HUES6 (cell line): ENCODE results near the gene DOCK10.

ENCODE experiments used
- H3K27ac ChIP-seq: 2 replicates; pipeline ENCODE4 v1.7.0; 2013; ENCODE audit warnings: low read depth, mild to moderate bottlenecking, low read length, inconsistent platforms
- H3K27me3 ChIP-seq: 2 replicates; pipeline ENCODE4 v1.6.1; 2013; ENCODE audit warnings: low read length; ENCODE audit not compliant: control insufficient read depth, insufficient read depth
- H3K36me3 ChIP-seq: 2 replicates; pipeline ENCODE4 v1.6.1; 2013; ENCODE audit warnings: low read length; ENCODE audit not compliant: control insufficient read depth, insufficient read depth
- H3K4me1 ChIP-seq: 2 replicates; pipeline ENCODE4 v1.6.1; 2013; ENCODE audit warnings: low read length; ENCODE audit not compliant: control insufficient read depth, insufficient read depth
- H3K4me3 ChIP-seq: 2 replicates; pipeline ENCODE4 v1.5.1; 2013; ENCODE audit warnings: low read depth, low read length
- H3K9ac ChIP-seq: one replicate; pipeline ENCODE4 v1.6.1; 2013; ENCODE audit warnings: mild to moderate bottlenecking, low read length
- H3K9me3 ChIP-seq: 2 replicates; pipeline ENCODE4 v1.6.1; 2013; ENCODE audit warnings: low read depth, low read length; ENCODE audit not compliant: control insufficient read depth, insufficient read depth

DOCK10 gene

DNA sequence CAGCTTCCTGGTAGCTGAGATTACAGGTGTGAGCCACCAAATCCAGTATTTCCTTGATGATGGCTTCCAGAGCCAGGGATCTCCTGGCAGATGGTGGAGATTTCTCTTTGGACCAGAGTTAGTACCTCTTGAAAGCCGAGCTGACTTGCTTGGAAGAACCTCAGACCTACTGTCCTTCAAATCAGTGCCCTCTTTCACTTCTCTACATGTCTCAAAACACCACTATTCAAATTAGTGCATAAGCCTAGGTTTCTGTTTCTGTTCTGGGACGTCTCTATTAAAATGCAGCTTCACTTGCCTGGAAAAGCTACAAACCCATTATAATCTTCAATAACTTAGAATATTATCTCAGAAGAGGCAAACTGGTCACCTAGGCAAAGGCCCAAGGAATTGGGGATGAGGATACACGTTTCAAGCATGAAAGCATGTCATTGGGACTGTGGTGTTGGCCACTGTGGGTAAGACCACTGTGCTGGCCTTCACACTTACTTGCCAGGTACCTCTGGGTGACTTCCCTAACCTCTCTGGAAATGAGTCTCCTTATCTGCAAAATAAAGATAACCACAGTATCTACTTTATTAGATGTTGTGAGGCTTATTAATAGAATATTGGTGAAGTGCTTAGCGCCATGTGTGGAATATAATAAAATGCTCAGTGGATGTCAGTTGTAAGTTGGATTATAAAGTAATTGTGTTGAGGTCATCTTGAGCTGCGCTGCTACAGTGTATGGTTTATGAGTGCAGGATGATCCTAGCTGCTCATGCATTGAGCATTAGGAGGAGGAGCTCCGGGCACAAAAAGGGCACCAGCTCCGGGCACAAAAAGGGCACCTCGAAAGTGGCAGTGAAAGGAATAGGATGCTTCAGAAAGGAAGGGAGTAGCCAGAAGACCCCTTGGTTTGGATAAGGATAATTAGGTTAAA, 84.5 kb downstream of the DOCK10 start:
- Histone ChIP-seq H3K36me3 (no peaks in the 10 kb centered on the region), H3K9me3 (no peaks in the 10 kb centered on the region), H3K27ac (no peak overlapping the region), H3K4me3 (no peak overlapping the region), H3K9ac (no peak overlapping the region), H3K4me1 (no peaks in the 10 kb centered on the region), H3K27me3 (no peaks in the 10 kb centered on the region)

DNA sequence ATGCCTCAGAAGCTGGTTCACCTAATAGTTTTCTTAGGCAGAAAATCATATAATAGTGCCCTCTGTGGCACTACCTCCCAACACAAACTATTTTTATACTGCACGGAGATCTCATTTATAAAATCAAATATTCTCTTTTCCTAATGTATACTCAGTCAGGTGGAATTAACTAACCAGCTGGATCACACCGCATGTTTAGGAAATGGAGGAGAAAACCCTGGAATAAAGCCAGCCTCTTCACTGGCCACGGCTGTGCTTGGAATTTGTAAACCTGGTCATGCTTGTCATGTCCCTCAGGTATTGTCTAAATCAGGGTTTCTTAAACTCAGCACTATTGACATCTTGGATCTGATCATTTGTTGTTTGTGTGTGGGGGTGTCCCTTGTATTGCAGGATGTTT, 85.6 kb downstream of the DOCK10 start:
- Histone ChIP-seq H3K27ac (no peak overlapping the region), H3K4me1 (no peaks in the 10 kb centered on the region), H3K4me3 (no peak overlapping the region), H3K36me3 (no peaks in the 10 kb centered on the region), H3K9me3 (no peaks in the 10 kb centered on the region), H3K27me3 (no peaks in the 10 kb centered on the region), H3K9ac (no peak overlapping the region)

DNA sequence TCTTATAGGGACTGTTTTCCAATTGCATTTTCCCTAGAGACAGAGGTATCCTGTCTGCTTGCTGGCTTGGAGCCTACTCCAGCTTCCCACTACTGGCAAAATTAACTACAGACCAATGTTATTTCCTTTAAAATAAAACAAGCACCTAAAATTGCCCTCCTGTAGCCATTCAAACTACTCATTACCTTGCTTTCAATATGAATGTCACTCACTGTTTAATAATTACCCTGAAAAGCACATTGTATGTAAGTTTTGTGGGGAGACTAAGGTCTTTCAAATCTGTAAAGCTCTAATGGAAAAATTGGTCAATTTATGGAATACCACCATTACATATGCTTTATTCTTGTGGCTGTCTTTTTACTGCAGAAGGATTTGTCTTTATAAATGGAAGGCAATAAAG, 87.3 kb downstream of the DOCK10 start:
- H3K4me1 ChIP-seq, result no peaks in the 10 kb centered on the region
- no peaks in the 10 kb centered on the region for H3K9me3 ChIP-seq
- no peak overlapping the region for H3K9ac ChIP-seq
- no peaks in the 10 kb centered on the region for H3K36me3 ChIP-seq
- H3K27ac ChIP-seq, result no peak overlapping the region
- no peak overlapping the region for H3K4me3 ChIP-seq
- H3K27me3 ChIP-seq, result no peaks in the 10 kb centered on the region

DNA sequence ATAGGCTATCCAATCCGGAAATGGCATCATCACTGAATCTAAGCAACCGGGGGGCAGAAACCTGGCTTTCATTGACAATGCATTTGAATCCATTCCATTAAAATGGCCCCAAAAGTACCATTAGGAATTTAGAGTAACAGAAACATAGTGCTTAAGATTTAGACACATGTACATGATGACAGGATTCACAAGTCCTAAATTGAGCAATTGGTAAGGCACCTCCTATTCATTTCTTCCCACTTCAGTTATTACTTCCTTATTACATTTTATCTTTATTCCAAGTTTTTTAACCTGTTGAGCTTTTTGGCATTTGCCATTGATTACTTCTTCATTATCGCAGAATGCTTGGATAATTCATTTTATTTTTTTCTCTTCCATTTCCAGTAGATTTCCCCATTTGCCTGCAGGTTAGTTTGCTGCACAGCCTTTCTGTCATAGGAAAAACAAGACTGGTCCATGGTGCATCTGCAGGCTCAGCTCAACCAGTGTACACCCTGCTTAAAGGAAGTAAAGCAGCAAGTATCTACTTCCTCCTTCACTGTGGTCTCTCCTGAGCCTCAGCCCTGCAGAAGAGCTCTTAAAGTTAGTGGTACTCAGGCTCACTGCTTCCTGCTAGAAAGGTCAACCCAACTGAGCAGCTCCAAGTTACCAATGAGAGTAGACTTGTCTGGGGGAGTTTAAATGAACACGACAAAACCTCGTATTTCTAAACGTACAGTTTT, 89.2 kb downstream of the DOCK10 start:
- H3K9me3 ChIP-seq, result no peaks in the 10 kb centered on the region
- no peak overlapping the region for H3K27ac ChIP-seq
- no peak overlapping the region for H3K9ac ChIP-seq
- no peaks in the 10 kb centered on the region for H3K4me1 ChIP-seq
- no peaks in the 10 kb centered on the region for H3K36me3 ChIP-seq
- no peak overlapping the region for H3K4me3 ChIP-seq
- no peaks in the 10 kb centered on the region for H3K27me3 ChIP-seq

DNA sequence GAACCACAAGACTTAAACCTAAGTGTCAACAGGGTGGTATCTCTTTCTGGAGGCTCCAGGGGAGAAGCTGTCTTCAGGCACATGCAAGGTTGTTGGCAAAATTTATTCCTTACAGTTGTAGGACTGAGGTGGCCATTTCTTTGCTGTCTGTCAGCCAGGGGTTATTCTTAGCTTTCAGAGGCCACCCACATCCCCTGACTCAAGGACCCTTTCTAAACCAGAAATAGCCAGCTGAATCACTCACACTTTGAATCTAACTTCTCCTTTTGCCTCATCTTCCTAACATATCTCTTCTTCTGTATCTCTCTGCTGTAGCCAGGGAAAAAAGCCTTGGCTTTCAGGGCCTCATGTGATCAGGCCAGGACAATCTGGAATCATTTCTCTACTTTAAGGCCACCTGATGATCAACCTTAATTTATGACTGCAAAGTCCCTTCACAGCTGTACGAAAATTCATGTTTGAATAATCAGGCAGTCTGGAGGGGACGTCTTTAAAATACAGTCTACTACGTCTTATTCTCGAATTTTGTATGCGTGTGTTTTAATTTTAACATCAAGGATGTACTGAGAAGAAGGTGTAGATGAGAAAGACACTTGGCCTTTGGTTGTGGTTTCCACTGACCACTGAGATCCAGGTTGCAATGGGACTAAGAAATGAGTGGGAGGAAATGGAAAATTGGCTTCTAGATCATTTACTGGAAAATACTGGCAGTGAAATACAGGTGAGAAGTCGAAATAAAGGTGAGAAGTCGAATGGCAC, 90.4 kb downstream of the DOCK10 start:
- Histone ChIP-seq H3K9ac (no peak overlapping the region), H3K4me3 (no peak overlapping the region), H3K36me3 (no peaks in the 10 kb centered on the region), H3K4me1 (no peaks in the 10 kb centered on the region), H3K9me3 (no peaks in the 10 kb centered on the region), H3K27ac (no peak overlapping the region), H3K27me3 (no peaks in the 10 kb centered on the region)

DNA sequence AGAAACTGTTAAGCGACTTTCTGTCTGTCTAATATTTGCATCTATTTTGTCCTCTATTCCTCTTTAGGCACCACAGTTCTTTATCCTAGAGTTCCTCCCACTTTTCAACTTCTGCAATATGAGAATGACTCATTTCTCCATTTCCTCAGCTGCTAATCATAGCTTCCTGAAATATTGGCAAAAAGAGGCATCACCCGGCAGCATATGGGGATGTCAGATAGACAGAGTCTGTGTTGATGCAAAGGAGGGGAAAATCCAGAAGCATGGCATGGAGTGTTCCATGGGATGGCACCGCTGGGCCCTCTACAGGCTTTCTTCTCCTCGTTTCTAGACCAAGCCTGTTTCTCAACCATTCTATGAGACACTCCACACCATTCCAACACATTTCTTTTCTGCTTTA, 93.4 kb downstream of the DOCK10 start:
- Histone ChIP-seq H3K27ac (no peak overlapping the region), H3K27me3 (no peaks in the 10 kb centered on the region), H3K4me3 (no peak overlapping the region), H3K9ac (no peak overlapping the region), H3K9me3 (no peaks in the 10 kb centered on the region), H3K4me1 (peaks cover 4% of the 10 kb centered on the region; the same call in 1 of the 2 replicates), H3K36me3 (no peaks in the 10 kb centered on the region)

DNA sequence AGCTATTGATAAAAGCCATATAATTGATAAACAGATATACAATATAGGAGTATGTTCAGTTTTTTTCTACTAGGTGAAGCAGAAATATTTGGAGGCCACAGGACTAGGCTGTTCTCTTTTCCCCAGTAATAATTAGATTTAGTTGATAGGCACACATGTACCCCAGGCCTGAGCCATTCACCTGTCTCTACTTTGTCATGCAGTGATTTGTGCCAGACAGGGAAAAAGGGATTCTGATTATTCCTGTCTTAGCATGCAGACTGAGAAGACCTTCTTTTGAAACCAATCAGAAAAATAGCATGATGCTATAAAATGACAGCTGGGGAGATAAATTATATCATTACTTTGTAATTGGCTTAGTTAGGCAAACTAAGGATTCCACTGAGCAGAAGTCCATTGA, 94.3 kb downstream of the DOCK10 start:
- peaks cover 4% of the 10 kb centered on the region; the same call in 1 of the 2 replicates for H3K4me1 ChIP-seq
- no peak overlapping the region for H3K27ac ChIP-seq
- H3K9ac ChIP-seq, result no peak overlapping the region
- H3K27me3 ChIP-seq, result no peaks in the 10 kb centered on the region
- no peaks in the 10 kb centered on the region for H3K36me3 ChIP-seq
- H3K4me3 ChIP-seq, result no peak overlapping the region
- H3K9me3 ChIP-seq, result no peaks in the 10 kb centered on the region

DNA sequence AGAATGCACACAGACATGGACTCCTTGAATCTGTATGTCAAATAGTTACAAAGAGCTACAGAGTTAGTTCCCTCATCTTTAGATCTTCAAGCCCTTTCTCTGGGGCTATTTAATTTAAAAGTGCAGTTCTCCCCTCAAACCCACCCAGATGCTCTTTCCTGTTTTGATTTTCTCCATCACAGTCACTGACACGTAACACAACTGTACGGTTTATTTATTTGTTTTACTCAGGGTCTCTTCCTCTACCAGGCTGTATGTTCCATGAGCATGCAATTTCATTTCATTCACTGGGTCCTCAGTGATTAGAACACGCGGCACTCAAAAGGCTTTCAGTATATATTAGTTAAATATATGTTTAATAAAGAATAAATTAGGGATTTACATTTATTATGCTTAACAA, 94.7 kb downstream of the DOCK10 start:
- no peaks in the 10 kb centered on the region for H3K9me3 ChIP-seq
- H3K4me1 ChIP-seq, result peaks cover 4% of the 10 kb centered on the region; the same call in 1 of the 2 replicates
- no peak overlapping the region for H3K27ac ChIP-seq
- H3K36me3 ChIP-seq, result no peaks in the 10 kb centered on the region
- H3K4me3 ChIP-seq, result no peak overlapping the region
- H3K9ac ChIP-seq, result no peak overlapping the region
- H3K27me3 ChIP-seq, result no peaks in the 10 kb centered on the region

DNA sequence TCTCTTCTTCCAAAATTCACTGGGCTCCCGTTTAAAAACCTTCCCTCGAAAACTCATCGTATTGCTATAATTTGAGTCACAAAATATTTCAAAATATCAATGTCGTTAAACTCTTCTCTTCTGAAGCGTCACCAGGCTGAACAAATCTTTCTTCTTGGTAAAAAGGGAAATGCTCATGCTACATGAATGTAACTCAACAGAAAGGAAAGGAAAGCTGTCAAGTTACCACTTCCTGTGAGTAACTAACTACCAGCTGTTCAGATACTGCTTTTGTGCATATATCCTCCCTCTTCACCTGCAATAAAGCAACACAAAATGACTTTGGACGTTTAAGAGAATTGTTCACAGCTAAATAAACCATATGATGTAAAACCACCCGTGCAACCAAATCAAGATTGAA, 95.4 kb downstream of the DOCK10 start:
- Histone ChIP-seq H3K9ac (no peak overlapping the region), H3K9me3 (no peaks in the 10 kb centered on the region), H3K27ac (no peak overlapping the region), H3K4me1 (peaks cover 10% of the 10 kb centered on the region), H3K4me3 (no peak overlapping the region), H3K36me3 (no peaks in the 10 kb centered on the region), H3K27me3 (no peaks in the 10 kb centered on the region)

DNA sequence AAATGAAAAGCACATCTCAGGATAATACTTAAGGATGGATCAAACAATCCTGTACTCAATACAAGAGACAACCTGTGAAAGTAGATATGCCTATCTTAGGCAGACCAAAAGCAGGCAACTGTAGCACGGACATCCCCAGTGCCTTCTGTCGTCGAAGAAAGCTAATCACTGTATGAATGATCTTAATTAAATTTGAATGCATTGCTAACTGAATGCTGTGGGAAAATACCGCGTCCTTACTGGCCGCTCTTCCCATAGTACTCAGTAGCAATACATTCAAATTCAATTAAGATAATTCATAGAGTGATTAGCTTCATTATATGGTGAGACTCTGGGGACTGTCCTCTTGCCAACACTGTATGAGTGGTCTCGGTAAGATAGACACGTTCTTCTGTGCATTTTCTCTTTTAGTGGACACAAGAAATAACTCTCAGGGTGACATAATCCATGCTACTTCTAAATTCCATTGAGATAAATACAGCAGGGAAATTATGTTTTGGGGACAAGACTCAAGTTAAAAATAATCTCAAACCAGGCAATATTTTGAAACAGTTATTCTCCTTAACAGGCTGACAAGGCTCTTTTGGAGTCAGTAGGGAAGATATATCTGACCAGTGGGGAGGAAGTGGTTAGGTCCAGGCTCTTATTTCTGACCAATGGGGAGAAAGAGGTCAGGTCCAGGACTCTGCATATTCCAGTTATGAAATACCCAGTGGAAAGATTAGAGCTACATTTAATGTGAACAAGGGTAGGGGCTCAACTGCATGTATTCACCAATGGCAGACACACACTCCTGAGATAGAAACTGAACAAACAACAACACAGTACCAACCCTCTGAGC, 97.3 kb downstream of the DOCK10 start:
- Histone ChIP-seq H3K4me3 (no peak overlapping the region), H3K9ac (no peak overlapping the region), H3K27me3 (no peaks in the 10 kb centered on the region), H3K36me3 (no peaks in the 10 kb centered on the region), H3K4me1 (peaks cover 11% of the 10 kb centered on the region), H3K27ac (no peak overlapping the region), H3K9me3 (no peaks in the 10 kb centered on the region)
